Chondrocyte (in vitro differentiated cells): ENCODE results near the gene GPATCH1. TPM values are rescaled to one million over a fixed set of nuclear protein-coding genes. Genes with fewer than 3 reads are reported as not detected.

Source experiments
- DNase-seq: peaks from one replicate; pipeline ENCODE4 v3.0.0; 2021; ENCODE audit warnings: mixed read lengths, low spot score
- H3K27ac Mint-ChIP-seq: one replicate; pipeline ENCODE4 v1.8.0; 2021; ENCODE audit warnings: mild to moderate bottlenecking, moderate library complexity, mixed read lengths; ENCODE audit not compliant: unreplicated experiment
- H3K27me3 Mint-ChIP-seq: 2 replicates; pipeline ENCODE4 v1.8.0; 2021; ENCODE audit warnings: low read depth, mixed read lengths
- H3K36me3 Mint-ChIP-seq: 2 replicates; pipeline ENCODE4 v1.8.0; 2021; ENCODE audit warnings: low read depth, mixed read lengths
- H3K4me1 Mint-ChIP-seq: 2 replicates; pipeline ENCODE4 v1.8.0; 2021; ENCODE audit warnings: low read depth, mild to moderate bottlenecking, mixed read lengths
- H3K4me3 Mint-ChIP-seq: one replicate; pipeline ENCODE4 v1.8.0; 2021; ENCODE audit warnings: mild to moderate bottlenecking, moderate library complexity, mixed read lengths; ENCODE audit not compliant: unreplicated experiment
- H3K9me3 Mint-ChIP-seq: 2 replicates; pipeline ENCODE4 v1.8.0; 2021; ENCODE audit warnings: low read depth, mixed read lengths
- total RNA-seq: library from RNA; stranded (reverse); gene quantifications from 3 replicates; pipeline ENCODE4 v1.2.1, GENCODE V29; 2021
- TF ChIP-seq, protein P1 (sequence below): fragments of 200-600 bp; sonication (generic); IDR thresholded peaks from 2 replicates; pipeline ENCODE4 v1.5.0; 2021; ENCODE audit warnings: antibody characterized with exemption, mild to moderate bottlenecking, moderate library complexity

Gene GPATCH1
- total RNA-seq, 1 donor from 2014 or later, result 7.1 TPM

DNA sequence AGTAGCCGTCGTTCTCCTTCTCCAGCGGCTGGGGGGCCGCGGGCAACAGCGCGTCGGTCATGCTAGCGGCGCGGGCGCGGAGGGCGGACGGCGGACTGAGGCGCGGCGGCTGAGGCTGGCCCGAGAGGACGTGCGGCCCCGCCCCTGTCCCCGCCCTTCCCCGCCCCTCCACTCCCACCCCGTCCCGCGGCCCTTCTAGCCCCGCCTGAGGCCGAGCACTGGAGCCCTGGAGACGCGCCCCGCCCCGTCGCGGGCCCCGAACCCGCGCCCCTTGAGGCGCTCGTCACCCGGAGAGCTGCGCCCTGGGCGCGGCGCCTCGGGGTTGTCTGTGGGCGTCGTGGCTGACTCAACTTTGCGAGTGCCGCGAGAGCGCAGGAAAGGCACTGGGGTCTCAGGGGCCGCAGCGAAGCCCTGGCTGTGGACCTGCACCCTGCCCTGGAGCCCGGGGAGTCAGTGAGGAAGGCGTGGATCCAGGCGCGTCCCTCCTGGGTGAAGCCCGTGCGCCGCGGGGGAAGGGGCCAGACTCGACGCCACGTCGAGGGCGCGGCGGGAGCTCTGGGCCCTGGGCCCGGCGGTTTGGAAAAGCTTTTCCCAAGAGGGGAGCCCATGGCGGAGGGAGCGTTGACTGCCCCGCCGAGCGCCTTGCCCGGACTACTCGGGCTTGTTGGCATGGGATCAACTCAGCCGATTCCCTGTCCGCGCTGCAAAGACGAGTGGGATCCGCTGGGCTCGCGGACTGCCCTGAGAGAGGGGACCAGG, 16.0 kb upstream of the GPATCH1 start, which contains the start of gene RHPN2:
RHPN2 (minus strand) TSS at position 97 of the 759 bp plus-strand sequence; CDS start at position 61, 36 bp downstream.
- no peak for DNase-seq
- Mint-ChIP-seq H3K27me3 (no peaks in the 10 kb centered on the region), H3K4me3 (peak within 1 kb of the TSS; percentile 74), H3K27ac (peak within 1 kb of the TSS; percentile 27), H3K4me1 (peaks cover 16% of the 10 kb centered on the region), H3K9me3 (no peaks in the 10 kb centered on the region), H3K36me3 (no peaks in the 10 kb centered on the region)
- TF ChIP-seq, protein P1, sequence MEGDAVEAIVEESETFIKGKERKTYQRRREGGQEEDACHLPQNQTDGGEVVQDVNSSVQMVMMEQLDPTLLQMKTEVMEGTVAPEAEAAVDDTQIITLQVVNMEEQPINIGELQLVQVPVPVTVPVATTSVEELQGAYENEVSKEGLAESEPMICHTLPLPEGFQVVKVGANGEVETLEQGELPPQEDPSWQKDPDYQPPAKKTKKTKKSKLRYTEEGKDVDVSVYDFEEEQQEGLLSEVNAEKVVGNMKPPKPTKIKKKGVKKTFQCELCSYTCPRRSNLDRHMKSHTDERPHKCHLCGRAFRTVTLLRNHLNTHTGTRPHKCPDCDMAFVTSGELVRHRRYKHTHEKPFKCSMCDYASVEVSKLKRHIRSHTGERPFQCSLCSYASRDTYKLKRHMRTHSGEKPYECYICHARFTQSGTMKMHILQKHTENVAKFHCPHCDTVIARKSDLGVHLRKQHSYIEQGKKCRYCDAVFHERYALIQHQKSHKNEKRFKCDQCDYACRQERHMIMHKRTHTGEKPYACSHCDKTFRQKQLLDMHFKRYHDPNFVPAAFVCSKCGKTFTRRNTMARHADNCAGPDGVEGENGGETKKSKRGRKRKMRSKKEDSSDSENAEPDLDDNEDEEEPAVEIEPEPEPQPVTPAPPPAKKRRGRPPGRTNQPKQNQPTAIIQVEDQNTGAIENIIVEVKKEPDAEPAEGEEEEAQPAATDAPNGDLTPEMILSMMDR, result no peak

DNA sequence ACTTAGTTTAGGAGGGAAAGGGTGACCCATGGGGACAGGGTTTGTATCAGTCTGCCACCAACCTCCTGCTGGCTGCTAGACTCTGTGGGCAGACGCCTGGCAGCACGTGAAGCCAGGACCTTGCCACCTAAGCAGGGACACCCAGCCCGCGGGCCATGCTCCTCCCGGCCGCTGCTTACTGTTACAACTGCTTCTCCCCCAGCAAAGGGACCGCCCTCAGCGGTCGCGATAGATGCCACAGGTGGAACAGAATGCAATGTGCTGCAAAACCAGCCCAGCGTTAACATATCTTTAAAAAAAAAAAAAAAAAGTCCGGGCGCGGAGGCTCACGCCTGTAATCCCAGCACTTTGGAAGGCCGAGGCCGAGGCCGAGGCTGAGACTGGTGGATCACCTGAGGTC, 14.4 kb upstream of the GPATCH1 start:
- TF ChIP-seq, protein P1, result no peak
- no peak overlapping the region for H3K27ac Mint-ChIP-seq
- H3K36me3 Mint-ChIP-seq, result no peaks in the 10 kb centered on the region
- no peaks in the 10 kb centered on the region for H3K9me3 Mint-ChIP-seq
- H3K4me3 Mint-ChIP-seq, result peak overlapping the region; percentile 41
- H3K4me1 Mint-ChIP-seq, result peaks cover 17% of the 10 kb centered on the region
- DNase-seq, result no peak
- H3K27me3 Mint-ChIP-seq, result no peaks in the 10 kb centered on the region

DNA sequence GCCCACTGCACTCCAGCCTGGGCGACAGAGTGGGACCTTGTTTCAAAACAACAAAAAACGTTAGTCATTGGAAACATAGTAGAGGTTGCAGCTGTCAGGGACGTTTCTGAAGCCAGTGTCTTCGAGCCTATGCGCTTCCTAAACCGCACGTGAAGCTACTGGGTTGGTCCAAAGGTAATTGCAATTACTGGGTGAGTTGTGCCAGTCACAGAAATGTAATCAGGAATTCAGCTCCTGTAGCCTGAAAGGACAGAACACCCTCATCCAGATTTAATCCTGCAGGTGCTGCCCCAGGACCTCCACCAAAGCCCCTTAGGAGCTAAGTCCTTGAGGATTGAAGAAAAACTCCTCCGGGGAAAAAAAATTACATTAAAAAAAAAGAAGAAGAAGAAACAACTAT, 13.9 kb upstream of the GPATCH1 start:
- Mint-ChIP-seq H3K27me3 (no peaks in the 10 kb centered on the region), H3K27ac (no peak overlapping the region), H3K4me3 (no peak overlapping the region), H3K4me1 (peaks cover 17% of the 10 kb centered on the region), H3K36me3 (no peaks in the 10 kb centered on the region), H3K9me3 (no peaks in the 10 kb centered on the region)
- TF ChIP-seq, protein P1, result no peak
- no peak for DNase-seq

DNA sequence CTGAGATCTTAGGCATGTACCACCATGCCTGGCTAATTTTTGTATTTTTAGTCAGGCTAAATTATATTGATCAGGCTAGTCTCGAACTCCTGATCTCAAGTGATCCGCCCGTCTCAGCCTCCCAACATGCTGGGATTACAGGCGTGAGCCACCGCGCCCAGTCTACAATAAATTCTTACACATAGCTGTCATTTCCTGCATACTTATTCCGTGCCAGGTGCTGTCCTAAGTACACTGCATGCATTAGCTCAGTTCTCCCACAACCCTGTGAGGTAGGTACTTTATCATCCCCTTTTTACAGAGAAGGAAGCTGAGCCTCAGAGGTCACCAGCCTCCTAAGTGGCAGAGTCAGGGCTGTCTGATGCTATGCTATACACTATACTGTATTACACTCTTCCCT, 9.1 kb upstream of the GPATCH1 start:
- TF ChIP-seq, protein P1, result no peak
- Mint-ChIP-seq H3K36me3 (no peaks in the 10 kb centered on the region), H3K4me3 (no peak overlapping the region), H3K27ac (no peak overlapping the region), H3K9me3 (no peaks in the 10 kb centered on the region), H3K27me3 (no peaks in the 10 kb centered on the region), H3K4me1 (peaks cover 6% of the 10 kb centered on the region)
- no peak for DNase-seq

DNA sequence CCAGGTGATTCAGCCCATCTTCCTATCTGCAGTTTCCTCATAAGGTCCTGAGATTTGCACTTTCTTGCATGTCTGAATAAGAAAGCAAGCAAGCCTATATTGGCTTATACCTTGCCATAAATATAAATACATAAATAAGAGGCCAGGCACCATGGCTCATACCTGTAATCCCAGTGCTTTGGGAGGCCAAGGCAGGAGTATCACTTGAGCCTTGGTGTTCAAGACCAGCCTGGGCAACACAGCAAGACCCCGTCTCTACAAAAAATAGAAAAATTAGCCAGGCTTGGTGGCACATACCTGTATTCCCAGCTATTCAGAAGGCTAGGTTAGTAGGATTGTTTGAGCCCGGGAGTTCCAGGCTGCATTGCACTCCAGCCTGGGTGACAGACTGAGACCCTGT, 5.5 kb upstream of the GPATCH1 start:
- H3K27ac Mint-ChIP-seq, result no peak overlapping the region
- TF ChIP-seq, protein P1, result no peak
- H3K4me3 Mint-ChIP-seq, result no peak overlapping the region
- H3K9me3 Mint-ChIP-seq, result no peaks in the 10 kb centered on the region
- no peaks in the 10 kb centered on the region for H3K36me3 Mint-ChIP-seq
- H3K4me1 Mint-ChIP-seq, result peaks cover 10% of the 10 kb centered on the region
- no peak for DNase-seq
- no peaks in the 10 kb centered on the region for H3K27me3 Mint-ChIP-seq
